ENCODE results near the gene CITED2.

DNA sequence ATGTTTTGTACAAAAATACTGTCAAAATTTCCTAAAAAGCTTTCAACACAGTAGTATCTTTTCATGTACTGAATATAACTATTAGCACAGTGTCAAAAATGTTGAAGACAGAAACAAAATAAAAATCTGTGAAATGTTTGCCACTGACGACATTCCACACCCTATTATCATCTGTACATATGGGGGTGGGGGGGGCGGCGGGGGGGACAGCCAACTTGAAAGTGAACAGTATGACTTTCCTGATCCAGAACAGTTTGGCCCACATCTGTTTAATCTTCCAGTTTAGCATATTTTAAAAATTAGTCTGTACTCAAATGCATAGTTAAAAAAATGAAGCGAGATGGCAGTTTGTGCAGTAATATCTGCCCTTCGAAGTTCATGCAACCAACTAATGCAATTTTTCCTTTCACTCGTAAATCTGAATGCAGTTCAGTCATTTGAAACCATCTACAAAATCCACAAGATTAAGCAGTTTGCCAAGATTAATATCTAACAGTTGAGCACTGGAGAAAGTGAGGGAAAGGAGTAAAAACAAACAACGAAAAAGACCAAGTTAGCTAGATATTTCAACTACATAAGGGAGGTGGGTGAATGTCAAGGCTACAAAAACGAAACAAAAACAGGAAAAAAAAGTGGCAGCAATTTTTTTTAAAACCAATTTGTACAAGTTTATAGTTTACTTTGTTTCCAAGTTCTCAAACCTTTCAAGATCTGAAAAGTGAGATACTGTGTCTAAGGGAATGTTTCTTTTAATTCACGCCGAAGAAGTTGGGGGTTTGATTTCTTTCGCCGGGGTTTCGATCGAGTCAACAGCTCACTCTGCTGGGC, 1.9 kb downstream of the CITED2 start:
- TF ChIP-seq EZH2phosphoT487 (IDR thresholded peaks at IDR 0.05; ENCODE audit: insufficient read depth, low read depth) (no peak), EZH2 (IDR thresholded peaks at IDR 0.05; ENCODE audit: insufficient read depth, poor library complexity, severe bottlenecking) (no peak)
